ENCODE measurements around the gene KCTD4. TPM values are rescaled to one million over a fixed set of nuclear protein-coding genes. Genes with fewer than 3 reads are reported as not detected.

The KCTD4 gene
- total RNA-seq, 4 donors from 2014 or later = not detected

DNA sequence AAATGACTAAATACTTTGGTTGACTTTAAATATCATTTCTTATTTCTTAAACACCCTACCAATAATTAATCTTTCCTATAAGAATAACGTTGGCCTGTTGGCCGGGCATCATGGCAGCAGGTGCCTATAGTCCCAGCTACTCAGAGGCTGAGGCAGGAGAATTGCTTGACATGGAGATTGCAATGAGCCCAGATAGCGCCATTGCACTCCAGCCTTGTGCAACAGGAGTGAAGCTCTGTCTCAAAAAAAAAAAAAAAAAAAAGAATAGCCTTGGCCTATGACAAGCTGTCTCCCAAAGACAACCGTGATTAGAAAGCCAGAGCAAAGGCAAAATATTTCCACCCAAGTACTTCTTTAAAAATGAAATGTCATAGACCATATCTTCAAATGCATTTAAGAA lies 24.5 kb upstream of the KCTD4 start:
- DNase-seq (ENCODE audit: extremely low spot score) = no peak
- no peak overlapping the region for H3K4me3 ChIP-seq
- no peak overlapping the region for H3K27ac ChIP-seq (replicated peaks in 1 of 4)
- no peaks in the 10 kb centered on the region for H3K9me3 ChIP-seq
- no peaks in the 10 kb centered on the region for H3K36me3 ChIP-seq
- intact Hi-C loops (cut with DNase I) = no loop called here
- no peaks in the 10 kb centered on the region for H3K4me1 ChIP-seq
- TF ChIP-seq CTCF (IDR thresholded peaks at IDR 0.05) (no peak), POLR2AphosphoS5 (IDR thresholded peaks at IDR 0.05) (no peak), POLR2A (IDR thresholded peaks at IDR 0.05; ENCODE audit: low read depth) (no peak)
- H3K27me3 ChIP-seq = no peaks in the 10 kb centered on the region
- WGBS = 98% methylated on average over 4 of the region's 4 CpGs

DNA sequence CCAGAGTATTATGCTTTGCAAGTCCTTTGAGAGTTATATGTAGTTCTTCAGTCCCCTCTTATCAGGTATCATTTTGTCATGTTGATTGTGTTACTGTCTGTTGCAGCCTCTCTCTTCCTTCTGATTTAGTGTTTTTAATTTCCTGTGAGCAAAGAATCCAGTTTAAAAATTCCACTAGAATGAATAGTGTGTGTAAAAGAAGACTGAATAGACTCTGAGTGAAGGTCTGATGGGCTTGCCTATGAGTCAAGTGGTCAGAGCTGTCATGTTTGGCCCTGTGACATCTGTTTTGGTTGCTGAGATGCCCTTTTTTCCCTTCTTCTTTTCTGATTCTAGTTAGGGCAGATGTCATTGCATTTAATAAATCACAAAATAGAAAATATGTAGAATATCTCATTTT lies 23.3 kb upstream of the KCTD4 start:
- intact Hi-C loops (cut with DNase I) = no loop called here
- peaks cover 0 to 5% (median under 1%) of the 10 kb centered on the region in 4 donors for H3K4me1 ChIP-seq
- H3K27ac ChIP-seq (replicated peaks in 1 of 4) = no peak overlapping the region
- H3K36me3 ChIP-seq = no peaks in the 10 kb centered on the region
- DNase-seq (ENCODE audit: extremely low spot score) = no peak
- H3K9me3 ChIP-seq = no peaks in the 10 kb centered on the region
- no peaks in the 10 kb centered on the region for H3K27me3 ChIP-seq
- TF ChIP-seq POLR2AphosphoS5 (IDR thresholded peaks at IDR 0.05) = no peak
- TF ChIP-seq CTCF (IDR thresholded peaks at IDR 0.05) = no peak
- no peak for TF ChIP-seq EP300 (IDR thresholded peaks at IDR 0.05)
- no peak for TF ChIP-seq POLR2A (IDR thresholded peaks at IDR 0.05; ENCODE audit: low read depth)
- no peak overlapping the region for H3K4me3 ChIP-seq

- no peak for TF ChIP-seq EP300 (IDR thresholded peaks at IDR 0.05)
- no peak for TF ChIP-seq POLR2A (IDR thresholded peaks at IDR 0.05; ENCODE audit: low read depth)
- no peak for TF ChIP-seq CTCF (IDR thresholded peaks at IDR 0.05)
- intact Hi-C loops (cut with DNase I) = no loop called here
- H3K36me3 ChIP-seq = no peaks in the 10 kb centered on the region
- H3K4me3 ChIP-seq = no peak overlapping the region
- DNase-seq (ENCODE audit: extremely low spot score) = no peak
- 100% methylated on average over 1 of the region's 1 CpG for WGBS
- H3K9me3 ChIP-seq = no peaks in the 10 kb centered on the region
- no peak overlapping the region for H3K27ac ChIP-seq (replicated peaks in 1 of 4)
- H3K27me3 ChIP-seq = no peaks in the 10 kb centered on the region
- H3K4me1 ChIP-seq = peaks cover 4 to 10% (median 8%) of the 10 kb centered on the region in 4 donors
Observed at GRCh38 chr13:45222919-45223318, 22.1 kb upstream of the KCTD4 start.

GRCh38 chr13:45222516-45222915 lies 21.7 kb upstream of the KCTD4 start:
- Histone ChIP-seq H3K36me3 (no peaks in the 10 kb centered on the region), H3K4me3 (no peak overlapping the region), H3K4me1 (peaks cover 4 to 14% (median 10%) of the 10 kb centered on the region in 4 donors), H3K27me3 (no peaks in the 10 kb centered on the region), H3K9me3 (no peaks in the 10 kb centered on the region), H3K27ac (replicated peaks in 1 of 4) (no peak overlapping the region)
- 77% methylated on average over 3 of the region's 3 CpGs for WGBS
- intact Hi-C loops (cut with DNase I) = no loop called here
- TF ChIP-seq CTCF (IDR thresholded peaks at IDR 0.05) = no peak
- TF ChIP-seq POLR2A (IDR thresholded peaks at IDR 0.05; ENCODE audit: low read depth) = no peak
- no peak for TF ChIP-seq POLR2AphosphoS5 (IDR thresholded peaks at IDR 0.05)
- TF ChIP-seq EP300 (IDR thresholded peaks at IDR 0.05) = no peak
- no peak for DNase-seq (ENCODE audit: extremely low spot score)

GRCh38 chr13:45220403-45220802 lies 19.6 kb upstream of the KCTD4 start:
- no peaks in the 10 kb centered on the region for H3K36me3 ChIP-seq
- DNase-seq (ENCODE audit: extremely low spot score) = no peak
- no peaks in the 10 kb centered on the region for H3K27me3 ChIP-seq
- no peaks in the 10 kb centered on the region for H3K9me3 ChIP-seq
- H3K27ac ChIP-seq (replicated peaks in 1 of 4) = no peak overlapping the region
- intact Hi-C loops (cut with DNase I) = no loop called here
- peaks cover 4 to 15% (median 10%) of the 10 kb centered on the region in 4 donors for H3K4me1 ChIP-seq
- H3K4me3 ChIP-seq = no peak overlapping the region
- 96% methylated on average over 4 of the region's 4 CpGs for WGBS
- TF ChIP-seq POLR2A (IDR thresholded peaks at IDR 0.05; ENCODE audit: low read depth) (no peak), POLR2AphosphoS5 (IDR thresholded peaks at IDR 0.05) (no peak), CTCF (IDR thresholded peaks at IDR 0.05) (no peak), EP300 (IDR thresholded peaks at IDR 0.05) (no peak)

Data from esophagus muscularis mucosa (tissue), 4 donors.